GM18505 (cell line): ENCODE data around the gene PLP1.

Source experiments
- ATAC-seq: cut with Tn5 transposase; IDR thresholded peaks from one replicate; pipeline ENCODE4 v1.9.1; 2021; ENCODE audit not compliant: unreplicated experiment
- POLR2A ChIP-seq: IDR thresholded peaks from 4 replicates; pipeline ENCODE4 v1.6.1; 2011; ENCODE audit warnings: borderline replicate concordance; ENCODE audit not compliant: insufficient read depth, insufficient read length; ENCODE audit errors: extremely low read depth

The PLP1 gene

GRCh38 chrX:103776546-103776945 is at the start of gene PLP1:
Gene PLP1 (plus strand): TSS chrX:103776840. CDS start chrX:103776996, 156 bp downstream.
- ATAC-seq: no peak
- no peak for TF ChIP-seq POLR2A

- no peak for ATAC-seq
- no peak for TF ChIP-seq POLR2A
These were observed 49.5 kb upstream of the PLP1 start for GRCh38 chrX:103727115-103727514.

- ATAC-seq: no peak
- no peak for TF ChIP-seq POLR2A
These were observed 47.6 kb upstream of the PLP1 start for GRCh38 chrX:103729015-103729414.

GRCh38 chrX:103730147-103730795 is 46.4 kb upstream of the PLP1 start:
- ATAC-seq: no peak
- no peak for TF ChIP-seq POLR2A

GRCh38 chrX:103730796-103731493 is 45.7 kb upstream of the PLP1 start:
- ATAC-seq: no peak
- no peak for TF ChIP-seq POLR2A

GRCh38 chrX:103733017-103733416 is 43.6 kb upstream of the PLP1 start:
- no peak for TF ChIP-seq POLR2A
- ATAC-seq: no peak

GRCh38 chrX:103734125-103734760 is 42.4 kb upstream of the PLP1 start:
- ATAC-seq: no peak
- no peak for TF ChIP-seq POLR2A

GRCh38 chrX:103737696-103738095 is 38.9 kb upstream of the PLP1 start:
- no peak for ATAC-seq
- TF ChIP-seq POLR2A: no peak

GRCh38 chrX:103739421-103739820 is 37.2 kb upstream of the PLP1 start:
- no peak for ATAC-seq
- no peak for TF ChIP-seq POLR2A

- no peak for TF ChIP-seq POLR2A
- ATAC-seq: no peak
These were observed 34.8 kb upstream of the PLP1 start for GRCh38 chrX:103741879-103742278.

- TF ChIP-seq POLR2A: no peak
- ATAC-seq: no peak
These were observed 34.3 kb upstream of the PLP1 start for GRCh38 chrX:103742339-103742738.

- ATAC-seq: no peak
- no peak for TF ChIP-seq POLR2A
These were observed 29.5 kb upstream of the PLP1 start for GRCh38 chrX:103747163-103747562.

- no peak for TF ChIP-seq POLR2A
- no peak for ATAC-seq
These were observed 22.2 kb upstream of the PLP1 start for GRCh38 chrX:103754401-103754800.

- no peak for ATAC-seq
- TF ChIP-seq POLR2A: no peak
These were observed 19.9 kb upstream of the PLP1 start for GRCh38 chrX:103756736-103757135.
